ENCODE measurements around the gene GCLC.

- TF ChIP-seq POLR2A (IDR thresholded peaks at IDR 0.05) (no peak), CTCF (IDR thresholded peaks at IDR 0.05) (no peak)
Observed at GRCh38 chr6:53464483-53464882, 80.4 kb downstream of the GCLC start.

All from testis (tissue), 2 donors.